NCI-H2227 treated with DMSO at 0.1 percent for 48 hours (cell line): Measurements from ENCODE around the gene FARP1.

Source experiments
- DNase-seq: peaks from one replicate; lab custom pipeline; 2025; lab: John Stamatoyannopoulos, UW

The FARP1 gene, protein sequence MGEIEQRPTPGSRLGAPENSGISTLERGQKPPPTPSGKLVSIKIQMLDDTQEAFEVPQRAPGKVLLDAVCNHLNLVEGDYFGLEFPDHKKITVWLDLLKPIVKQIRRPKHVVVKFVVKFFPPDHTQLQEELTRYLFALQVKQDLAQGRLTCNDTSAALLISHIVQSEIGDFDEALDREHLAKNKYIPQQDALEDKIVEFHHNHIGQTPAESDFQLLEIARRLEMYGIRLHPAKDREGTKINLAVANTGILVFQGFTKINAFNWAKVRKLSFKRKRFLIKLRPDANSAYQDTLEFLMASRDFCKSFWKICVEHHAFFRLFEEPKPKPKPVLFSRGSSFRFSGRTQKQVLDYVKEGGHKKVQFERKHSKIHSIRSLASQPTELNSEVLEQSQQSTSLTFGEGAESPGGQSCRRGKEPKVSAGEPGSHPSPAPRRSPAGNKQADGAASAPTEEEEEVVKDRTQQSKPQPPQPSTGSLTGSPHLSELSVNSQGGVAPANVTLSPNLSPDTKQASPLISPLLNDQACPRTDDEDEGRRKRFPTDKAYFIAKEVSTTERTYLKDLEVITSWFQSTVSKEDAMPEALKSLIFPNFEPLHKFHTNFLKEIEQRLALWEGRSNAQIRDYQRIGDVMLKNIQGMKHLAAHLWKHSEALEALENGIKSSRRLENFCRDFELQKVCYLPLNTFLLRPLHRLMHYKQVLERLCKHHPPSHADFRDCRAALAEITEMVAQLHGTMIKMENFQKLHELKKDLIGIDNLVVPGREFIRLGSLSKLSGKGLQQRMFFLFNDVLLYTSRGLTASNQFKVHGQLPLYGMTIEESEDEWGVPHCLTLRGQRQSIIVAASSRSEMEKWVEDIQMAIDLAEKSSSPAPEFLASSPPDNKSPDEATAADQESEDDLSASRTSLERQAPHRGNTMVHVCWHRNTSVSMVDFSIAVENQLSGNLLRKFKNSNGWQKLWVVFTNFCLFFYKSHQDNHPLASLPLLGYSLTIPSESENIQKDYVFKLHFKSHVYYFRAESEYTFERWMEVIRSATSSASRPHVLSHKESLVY

DNA sequence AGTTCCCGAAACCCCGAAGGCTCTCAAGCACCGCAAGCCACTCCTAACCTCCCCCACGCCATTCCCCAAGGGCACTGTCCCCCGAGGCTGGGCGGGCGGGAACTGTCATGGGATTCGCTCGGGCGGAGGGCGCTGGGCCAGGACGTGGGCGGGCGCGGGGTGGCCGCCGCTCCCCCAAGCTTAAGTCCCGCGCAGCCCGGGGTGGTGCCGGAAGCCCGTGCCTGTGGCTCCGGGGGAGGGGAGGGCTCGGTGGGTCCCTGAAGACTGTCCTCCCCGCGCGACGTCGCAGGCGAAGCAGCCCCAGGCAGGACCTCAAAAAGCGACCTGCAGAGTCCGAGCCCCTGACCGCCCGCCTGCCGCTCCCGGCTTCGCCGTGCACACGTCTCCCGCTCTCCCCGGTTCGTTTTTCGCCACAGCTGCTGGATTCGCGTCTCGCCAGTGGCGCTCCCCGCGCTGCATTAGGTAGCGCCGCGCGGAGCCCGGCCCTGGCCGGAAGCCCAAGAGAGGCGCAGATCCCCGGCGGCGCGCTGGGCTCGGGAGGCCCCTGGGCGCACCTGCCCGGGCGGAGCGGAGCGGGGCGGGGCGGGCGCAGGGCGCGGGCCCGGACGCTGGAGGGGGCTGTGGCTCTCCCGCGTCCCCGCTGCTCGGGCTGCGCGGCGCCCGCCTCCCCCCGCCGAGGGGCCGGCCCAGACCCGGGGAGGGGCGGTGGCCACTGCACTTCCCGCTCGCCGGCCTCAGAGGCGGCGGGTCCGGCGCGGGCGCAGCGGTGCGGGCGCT is at the start of gene FARP1:
FARP1 (plus strand) TSS at position 715 of the 777 bp plus-strand sequence. CDS start 70,149 bp downstream, outside the sequence.
- DNase-seq = peak; percentile 50

DNA sequence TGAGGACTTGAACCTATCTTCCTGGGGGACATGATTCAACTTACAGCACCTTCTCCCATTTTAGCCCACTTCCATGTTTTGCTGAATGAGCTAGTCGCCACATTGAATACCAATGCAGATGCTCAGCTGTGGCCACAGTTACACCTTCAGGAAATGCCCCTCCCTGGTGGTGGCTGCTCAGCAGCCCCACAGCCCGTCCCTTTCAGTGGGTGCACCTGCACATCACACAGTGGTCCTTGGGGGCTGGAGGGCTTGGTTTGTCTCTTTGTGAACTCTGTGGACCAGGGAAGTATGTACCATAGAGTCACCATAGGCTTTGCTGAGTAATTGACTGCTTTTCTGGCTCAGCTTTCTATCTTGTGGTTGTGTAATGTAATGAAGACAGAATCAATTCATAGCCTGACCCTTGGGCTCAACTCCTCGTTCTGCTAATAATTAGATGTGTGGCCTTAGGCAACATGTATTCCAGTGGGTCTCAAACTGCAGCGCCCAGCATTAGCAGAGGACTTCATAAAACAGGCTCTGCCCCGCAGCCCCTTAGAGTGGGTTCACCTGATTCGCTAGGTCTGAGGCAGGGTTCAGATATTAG is 48.1 kb upstream of the FARP1 start:
- DNase-seq = no peak

DNA sequence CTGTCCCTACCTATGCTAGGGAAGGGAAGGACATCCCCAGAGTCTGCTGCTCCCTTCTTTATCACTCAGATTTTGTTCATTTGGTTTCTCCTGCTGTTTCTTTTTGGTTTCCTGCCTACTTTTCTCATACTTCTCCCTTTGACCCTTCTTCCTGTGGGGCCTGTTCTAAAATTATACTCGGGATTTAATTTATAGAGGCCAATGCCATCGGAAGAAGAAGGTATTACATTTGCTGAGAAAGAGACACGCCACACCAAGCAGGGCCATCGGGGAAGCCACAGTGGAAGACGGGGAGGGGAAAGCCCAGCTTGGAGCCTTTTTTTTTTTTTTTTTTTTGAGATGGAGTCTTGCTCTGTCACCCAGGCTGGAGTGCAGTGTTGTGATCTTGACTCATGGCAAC is 46.8 kb upstream of the FARP1 start:
- no peak for DNase-seq

DNA sequence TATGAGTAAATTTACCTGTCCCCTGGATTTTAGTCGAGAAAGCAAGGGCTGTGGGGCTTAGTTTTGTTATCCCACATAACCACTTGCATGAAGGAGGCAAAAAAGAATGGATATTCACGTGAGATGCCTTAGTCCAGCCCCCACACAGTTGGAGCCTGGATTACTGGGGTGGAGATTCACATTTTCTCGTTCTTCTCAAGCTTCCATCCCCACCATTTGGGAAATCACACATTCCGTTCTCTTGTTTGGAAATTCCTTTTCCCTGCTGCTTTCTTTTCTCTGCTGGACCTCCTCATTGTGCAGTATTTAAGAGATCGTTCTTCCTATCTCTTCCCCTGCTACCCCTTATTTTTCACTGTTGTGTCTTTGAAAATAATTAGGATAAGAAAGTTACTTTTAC is 45.1 kb upstream of the FARP1 start:
- no peak for DNase-seq

DNA sequence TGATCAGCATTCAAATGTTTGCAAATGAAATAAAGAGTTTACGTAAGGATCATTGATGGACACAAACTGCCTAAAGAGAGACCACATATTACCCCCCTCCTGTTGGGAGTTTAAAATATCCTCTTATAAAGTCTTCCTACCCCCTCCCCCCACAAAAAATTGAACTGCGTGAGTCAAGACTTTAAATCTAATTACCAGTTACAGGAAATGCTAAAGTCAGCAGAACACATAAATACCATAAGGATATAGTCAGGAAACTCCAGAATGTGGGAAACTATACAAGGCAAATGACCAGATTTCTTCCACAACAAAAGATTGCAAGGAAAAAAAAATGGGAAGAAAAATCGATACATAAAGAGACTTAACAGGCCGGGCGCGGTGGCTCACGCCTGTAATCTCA is 44.4 kb upstream of the FARP1 start:
- DNase-seq = no peak

DNA sequence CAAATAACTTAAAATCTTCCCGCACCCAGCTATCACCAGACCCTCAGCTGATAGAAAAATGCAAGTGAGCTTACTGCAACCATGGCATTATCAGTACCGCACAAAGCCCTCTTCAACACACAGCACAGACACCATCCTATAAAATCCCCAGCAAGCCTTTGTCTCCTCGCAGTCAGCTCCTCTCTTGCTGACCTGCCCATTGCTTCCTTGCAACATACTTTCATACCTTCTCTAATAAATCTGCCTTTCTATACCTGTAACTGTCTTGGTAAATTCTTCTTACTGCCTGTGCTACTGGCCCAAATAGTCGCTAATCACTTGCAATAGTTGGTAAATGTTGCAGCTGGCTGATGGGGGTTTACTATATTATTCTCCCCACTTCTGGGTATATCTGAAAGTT is 43.3 kb upstream of the FARP1 start:
- no peak for DNase-seq

DNA sequence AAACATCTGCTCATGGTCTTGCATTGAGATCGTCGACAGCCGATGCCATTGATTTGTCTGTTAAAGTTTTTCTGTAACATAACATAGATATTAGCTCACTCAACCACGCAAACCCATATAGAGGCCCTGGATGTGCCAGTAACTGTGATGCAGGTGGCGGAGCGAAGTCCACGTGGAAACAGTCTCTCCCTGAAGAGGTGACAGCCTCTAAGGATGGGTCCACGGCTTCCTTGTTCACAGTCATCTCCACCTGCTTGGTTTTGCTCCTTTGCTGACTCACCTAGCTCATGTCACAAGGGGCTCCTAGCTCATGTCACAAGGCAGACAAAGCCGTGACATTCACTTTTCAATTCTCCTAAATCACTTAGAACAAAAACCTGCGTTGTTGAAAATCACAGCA is 42.4 kb upstream of the FARP1 start:
- DNase-seq = no peak

DNA sequence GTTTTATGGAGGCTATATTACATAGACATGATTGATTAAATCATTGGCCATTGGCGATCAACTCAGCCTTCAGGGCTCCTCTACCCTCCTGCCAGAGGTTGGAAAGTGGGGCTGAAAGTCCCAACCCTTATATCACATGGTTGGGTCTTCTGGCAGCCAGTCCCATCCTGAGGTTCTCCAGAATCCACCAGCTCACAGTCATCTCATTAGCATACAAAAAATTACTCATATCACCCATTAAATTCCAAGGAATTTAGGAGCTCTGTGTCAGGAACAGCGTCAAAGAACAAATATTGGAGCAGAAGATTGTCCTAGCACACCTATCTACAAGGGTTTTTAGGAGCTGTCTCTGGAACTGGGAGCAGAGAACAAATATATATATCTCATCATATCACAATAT is 39.4 kb upstream of the FARP1 start:
- DNase-seq = no peak

DNA sequence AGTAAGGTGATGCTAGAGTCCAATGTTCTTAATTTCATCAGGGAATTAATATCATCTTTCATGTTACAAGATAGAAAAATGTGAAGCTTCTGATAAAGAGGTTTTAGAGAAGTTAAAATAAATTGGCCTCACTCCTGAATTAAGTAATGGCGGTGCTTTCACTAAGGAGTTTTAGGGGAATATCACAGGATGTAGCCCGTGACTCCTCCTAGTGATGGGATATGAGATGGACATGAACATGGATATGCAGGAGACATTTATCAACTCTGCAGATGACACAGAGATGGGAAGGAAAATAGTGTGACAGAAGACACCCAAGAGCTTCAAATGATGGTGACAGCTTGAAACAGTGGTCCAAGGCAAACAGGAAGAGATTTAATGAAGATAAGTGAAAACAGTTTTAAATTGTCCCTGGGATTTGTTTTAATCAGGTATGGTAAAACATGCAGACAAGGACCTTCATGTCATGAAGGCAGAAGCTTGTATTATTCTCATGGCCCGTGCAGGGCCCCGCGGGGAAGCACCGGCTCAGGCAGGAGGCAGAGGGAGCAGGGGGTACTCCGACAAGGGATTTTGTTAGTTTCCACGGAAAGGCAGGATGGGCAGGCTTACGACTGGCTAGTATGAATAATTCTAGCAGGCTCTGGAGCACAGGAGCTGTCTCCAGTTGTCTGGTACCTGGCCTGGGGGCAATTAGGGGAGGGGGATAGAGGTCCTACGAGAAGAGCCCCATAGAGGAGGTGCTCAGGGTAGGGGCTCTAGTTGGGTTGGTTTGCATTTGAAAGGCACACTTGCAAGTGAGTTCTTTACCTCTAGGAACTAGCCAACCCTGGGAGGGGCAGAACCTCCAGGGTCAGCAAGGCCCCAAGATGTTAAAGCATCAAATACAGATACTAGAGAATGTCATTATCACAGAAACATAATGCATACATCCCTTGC is 38.7 kb upstream of the FARP1 start:
- DNase-seq = no peak

DNA sequence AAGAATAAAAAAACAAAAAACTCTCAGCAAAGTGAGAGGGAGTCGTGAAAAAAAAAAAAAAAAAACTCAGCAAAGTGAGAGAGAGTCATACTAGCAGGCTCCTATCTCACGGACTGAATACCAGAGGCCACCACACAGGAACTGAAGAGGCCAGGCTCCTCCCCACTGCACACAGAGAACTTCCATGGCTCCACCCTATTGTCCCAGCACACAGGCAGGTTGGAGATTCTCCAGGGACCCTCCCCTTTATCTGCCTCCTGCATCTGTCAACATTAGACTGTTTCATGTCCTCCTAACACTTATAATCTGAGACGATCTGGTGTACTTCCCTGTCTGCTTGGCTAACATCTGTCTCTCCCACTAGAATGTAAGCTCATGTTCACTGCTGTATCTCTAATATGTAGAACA is 37.0 kb upstream of the FARP1 start:
- no peak for DNase-seq

DNA sequence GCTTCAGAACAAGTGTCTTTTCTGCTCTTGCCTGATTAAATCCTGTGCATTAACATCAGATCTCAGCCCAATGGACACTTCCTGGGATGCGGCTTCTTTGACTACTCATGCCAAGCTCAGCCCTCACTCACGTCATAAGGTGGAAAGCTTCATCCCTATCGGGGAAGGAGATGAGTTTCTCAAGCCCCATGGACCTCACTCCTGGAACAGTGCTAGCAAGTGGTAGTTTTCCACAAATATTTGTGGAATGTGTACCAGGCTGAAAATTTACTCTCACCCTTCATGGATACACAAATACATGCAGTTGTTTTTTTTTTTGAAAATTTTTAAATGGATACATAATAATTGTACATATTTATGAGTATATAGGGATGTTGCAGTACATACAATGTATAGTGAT is 34.6 kb upstream of the FARP1 start:
- no peak for DNase-seq

DNA sequence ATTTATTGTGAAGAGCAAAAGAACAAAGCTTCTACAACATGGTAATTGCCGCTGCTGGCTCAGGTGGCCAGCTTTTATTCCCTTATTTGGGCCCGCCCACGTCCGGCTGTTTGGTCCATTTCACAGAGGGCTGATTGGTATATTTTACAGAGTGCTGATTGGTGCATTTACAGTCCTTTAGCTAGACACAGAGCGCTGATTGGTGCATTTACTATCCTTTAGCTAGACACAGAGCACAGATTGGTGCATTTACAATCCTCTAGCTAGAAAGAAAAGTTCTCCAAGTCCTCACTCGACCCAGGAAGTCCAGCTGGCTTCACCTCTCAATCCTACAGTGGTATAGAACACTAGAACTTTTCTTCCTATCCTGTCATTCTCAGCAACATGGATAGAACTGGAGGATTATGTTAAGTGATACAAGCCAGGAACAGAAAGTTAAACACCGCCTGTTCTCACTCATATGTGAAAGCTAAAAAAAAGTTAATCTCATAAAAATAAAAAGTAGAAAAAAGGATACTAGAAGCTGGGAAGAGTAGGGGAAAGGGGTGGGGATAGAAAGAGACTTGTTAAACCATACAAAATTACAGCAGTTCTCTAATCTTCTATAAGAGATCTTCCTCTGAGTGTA is 33.6 kb upstream of the FARP1 start:
- DNase-seq = no peak

DNA sequence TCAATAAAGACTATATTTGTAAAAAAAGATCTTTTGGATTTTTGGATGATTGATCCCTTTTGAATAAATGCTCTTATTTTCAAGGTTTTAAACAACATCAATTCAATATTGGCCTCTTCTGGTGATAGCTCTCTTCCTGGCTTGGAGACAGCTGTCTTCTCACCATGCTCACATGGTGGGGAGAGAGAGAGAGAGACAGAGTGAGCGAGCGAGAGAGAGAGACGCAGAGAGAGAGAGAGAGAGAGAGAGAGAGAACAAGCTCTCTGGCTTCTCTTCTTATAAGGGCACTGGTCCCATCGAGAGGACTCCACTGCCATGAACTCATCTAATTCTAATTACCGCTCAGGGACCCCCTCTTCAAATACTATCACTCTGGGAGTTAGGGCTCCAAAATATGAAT is 32.1 kb upstream of the FARP1 start:
- no peak for DNase-seq

DNA sequence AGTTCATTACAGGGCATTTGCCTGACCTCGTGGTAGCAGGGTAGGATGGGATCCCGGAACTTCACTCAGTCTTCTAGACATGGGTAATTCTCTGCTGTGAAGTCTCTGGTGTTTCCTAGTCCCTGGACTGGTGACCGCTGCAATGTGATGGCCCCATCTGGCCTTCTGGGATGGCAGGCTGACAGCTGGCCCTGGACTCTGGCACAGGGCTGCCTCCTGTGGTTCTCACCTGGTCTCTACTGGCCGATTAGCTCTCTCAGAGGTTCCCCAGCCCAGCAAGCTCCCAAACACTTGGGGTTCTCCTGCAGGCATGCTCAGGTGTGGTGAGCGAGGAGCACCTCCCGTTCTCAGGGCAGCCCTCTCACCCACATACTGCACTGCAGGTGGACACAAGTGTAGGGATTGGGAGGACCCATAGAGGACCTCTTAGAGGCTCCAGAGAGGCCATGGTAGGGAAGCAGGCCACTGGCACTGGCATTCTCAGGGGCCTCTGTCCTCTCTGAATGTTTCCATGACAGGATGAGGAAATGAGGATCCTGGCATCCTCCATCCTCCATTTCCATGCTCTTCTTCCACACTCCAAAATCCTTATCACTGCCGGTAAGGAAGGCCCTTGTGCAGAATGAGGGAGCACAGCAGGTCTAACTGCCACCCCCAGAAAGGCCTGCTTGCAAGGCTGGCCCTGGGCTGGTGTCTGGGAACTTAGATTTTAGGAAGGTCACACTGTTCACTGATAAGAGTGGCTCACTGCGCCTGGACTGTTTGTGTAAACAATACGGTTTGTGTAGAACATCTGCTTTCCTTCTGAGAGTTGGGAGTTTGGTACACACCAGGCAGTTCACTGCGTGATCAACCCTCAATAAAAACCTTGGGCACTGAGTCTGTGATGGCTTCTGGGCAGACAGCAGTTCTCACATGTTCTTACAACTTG is 31.5 kb upstream of the FARP1 start:
- no peak for DNase-seq

DNA sequence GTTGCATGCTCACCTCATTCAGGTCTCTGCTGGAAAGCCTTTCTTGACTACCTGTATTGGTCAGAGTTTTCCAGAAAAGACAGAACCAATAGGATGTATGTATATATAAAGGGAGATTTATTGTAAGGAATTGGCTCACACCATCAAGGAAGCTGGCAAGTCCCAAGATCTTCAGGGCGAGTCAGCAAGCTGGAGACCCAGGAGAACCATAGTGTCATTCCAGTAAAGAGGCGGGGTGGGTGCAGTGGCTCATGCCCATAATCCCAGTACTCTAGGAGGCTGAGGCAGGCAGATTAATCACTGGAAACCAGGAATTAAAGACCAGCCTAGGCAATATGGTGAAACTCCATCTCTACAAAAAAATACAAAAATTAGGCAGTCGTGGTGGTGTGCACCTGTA is 30.4 kb upstream of the FARP1 start:
- DNase-seq = no peak

DNA sequence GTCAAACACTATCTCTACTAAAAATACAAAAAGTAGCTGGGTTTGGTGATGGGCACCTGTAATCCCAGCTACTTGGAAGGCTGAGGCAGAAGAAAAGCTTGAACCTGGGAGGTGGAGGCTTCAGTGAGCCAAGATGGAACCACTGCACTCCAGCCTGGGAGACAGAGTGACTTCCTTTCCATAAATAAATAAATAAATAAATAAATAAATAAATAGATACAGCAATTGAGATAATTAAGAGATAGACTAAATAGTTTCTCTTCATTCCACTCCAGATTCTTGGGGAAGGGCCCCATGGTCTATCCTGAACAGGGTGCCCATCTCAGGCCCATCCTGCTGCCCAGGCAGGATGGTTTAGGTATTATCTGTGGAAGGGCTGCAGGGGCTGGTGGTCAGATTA is 24.0 kb upstream of the FARP1 start:
- no peak for DNase-seq

DNA sequence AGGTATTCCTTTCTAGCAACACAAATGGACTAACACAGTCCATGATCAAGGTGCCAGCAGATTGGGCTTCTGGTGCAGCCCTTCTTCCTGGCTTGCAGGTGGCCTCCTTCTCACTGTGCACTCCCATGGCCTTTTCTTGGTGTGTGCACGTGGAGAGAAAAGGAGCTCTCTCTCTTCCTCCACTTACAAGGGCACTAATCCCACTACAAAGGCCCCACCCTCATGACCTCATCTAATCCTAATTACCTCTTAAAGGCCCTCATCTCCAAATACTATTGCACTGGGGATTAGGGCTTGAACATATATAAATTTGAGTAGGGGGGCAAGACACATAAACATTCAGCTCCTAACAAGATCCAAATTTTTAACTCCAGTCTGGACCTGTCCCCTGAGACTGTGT is 19.7 kb upstream of the FARP1 start:
- DNase-seq = no peak

DNA sequence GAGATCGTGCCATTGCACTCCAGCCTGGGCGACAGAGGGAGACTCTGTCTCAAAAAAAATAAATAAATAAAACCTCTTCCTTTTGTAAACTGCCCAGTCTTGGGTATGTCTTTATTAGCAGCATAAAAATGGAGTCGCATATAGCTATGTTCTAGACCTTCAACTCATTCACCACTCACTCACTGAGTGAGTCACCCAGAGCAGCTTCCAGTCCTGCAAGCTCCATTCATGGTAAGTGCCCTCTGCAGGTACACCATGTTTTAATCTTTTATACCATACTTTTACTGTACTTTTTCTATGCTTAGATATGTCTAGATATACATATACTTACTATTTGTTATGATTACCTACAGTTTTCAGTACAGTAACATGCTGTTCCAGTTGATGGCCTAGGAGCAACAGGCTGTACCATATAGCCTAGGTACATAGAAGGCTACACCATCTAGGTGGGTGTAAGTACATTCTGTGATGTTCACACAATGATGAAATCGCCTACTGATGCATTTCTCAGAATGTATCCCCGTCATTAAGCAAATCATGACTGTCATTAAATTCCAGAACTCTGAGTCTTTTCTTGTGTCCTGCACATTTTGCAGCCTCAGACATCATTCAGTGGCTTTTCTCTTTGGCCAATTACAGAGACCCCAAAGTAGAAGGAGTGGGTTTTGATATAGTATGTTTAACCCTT is 13.7 kb upstream of the FARP1 start:
- DNase-seq = no peak
